ENCODE data around the gene DAZAP1. TPM values are rescaled to one million over a fixed set of nuclear protein-coding genes. Genes with fewer than 3 reads are reported as not detected.

DAZAP1 gene
- total and polyA plus RNA-seq, 2 of the 4 experiments (the other 2 are of a cell fraction), result 22.0 to 62.8 TPM

DNA sequence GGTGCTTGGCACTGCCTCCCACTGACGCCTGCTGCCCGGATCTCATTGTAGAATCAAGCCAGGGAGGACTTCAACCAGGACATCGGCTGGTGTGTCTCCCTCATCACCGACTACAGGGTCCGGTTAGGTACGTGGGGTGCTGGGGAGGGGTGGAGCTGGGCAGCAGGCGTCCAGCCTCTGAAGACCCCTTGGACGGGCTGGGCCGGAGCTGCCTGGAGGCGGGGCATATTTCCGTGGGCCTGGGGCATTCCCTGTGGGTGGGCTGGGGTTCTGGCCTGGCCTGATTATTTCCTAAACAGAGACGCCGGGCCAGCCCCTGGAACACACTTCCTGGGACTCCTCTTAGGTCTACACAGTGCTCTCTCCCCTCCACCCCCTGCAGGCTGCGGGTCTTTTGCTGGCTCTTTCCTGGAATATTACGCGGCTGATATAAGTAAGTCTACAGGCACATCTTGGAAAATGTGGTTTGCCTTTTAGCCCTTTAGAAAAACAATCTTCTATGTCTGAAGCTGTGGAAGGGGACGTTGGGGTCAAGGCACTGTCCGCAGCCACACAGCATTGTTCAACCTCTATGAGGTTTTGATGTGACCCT is 38.1 kb upstream of the DAZAP1 start:
- H2AK9ac ChIP-seq (replicated peaks; ENCODE audit: low read depth, low read length, poor library complexity), result no peak overlapping the region
- no peak overlapping the region for H2BK15ac ChIP-seq (ENCODE audit: low read depth, low read length)
- DNase-seq, result no peak
- H3K9me3 ChIP-seq (ENCODE audit: control insufficient read depth, insufficient read depth, low read length), result no peaks in the 10 kb centered on the region
- ChIA-PET CTCF (no interaction called here), POLR2A (ENCODE audit: unreplicated experiment) (no interaction called here)
- no peak overlapping the region for H4K8ac ChIP-seq (ENCODE audit: low read depth in 2 of 2, low read length in 2 of 2)
- H3K23ac ChIP-seq (ENCODE audit: low read depth, low read length), result no peak overlapping the region
- peaks cover 2 to 20% of the 10 kb centered on the region in 2 experiments for H3K79me1 ChIP-seq (ENCODE audit: low read depth in 1 of 2, low read length in 2 of 2)
- H2AFZ ChIP-seq (replicated peaks; ENCODE audit: low read length, poor library complexity), result no peak overlapping the region
- intact Hi-C loops (cut with micrococcal nuclease) (no loop called here), in situ Hi-C loops (cut with MboI; ENCODE audit: low sequenced_read_pairs) (no loop called here), dilution Hi-C loops (cut with HindIII; ENCODE audit: low sequenced_read_pairs, unreplicated experiment) (no loop called here)
- BruUV-seq (replicated peaks), result no TSS peak
- H3K27ac ChIP-seq (ENCODE audit: insufficient read depth, low read length), result no peak overlapping the region
- H4K91ac ChIP-seq (ENCODE audit: insufficient read depth, low read depth, low read length), result no peak overlapping the region
- H2BK120ac ChIP-seq (ENCODE audit: low read depth, low read length), result no peak overlapping the region
- H2BK5ac ChIP-seq (ENCODE audit: low read depth, low read length, poor library complexity, severe bottlenecking), result no peak overlapping the region
- peaks cover 3% of the 10 kb centered on the region; the same call in 1 of the 2 replicates for H3K9me1 ChIP-seq (ENCODE audit: insufficient read depth, low read length)
- H3K18ac ChIP-seq (ENCODE audit: low read depth, low read length), result no peak overlapping the region
- H4K20me1 ChIP-seq (ENCODE audit: insufficient read depth, low read length), result no peaks in the 10 kb centered on the region; the same call in 1 of the 2 replicates
- no peaks in the 10 kb centered on the region for H3K27me3 ChIP-seq (ENCODE audit: control insufficient read depth, insufficient read depth, low read length)
- TF ChIP-seq MAZ (IDR thresholded peaks at IDR 0.05; ENCODE audit: borderline replicate concordance, low read depth, low read length) (no peak), RAD21 (IDR thresholded peaks at IDR 0.05; ENCODE audit: low read length) (no peak), CEBPB (IDR thresholded peaks at IDR 0.05; ENCODE audit: low read depth, low read length) (no peak), POLR2A (IDR thresholded peaks at IDR 0.05; ENCODE audit: low read depth, low read length) (no peak), RCOR1 (IDR thresholded peaks at IDR 0.05; ENCODE audit: insufficient replicate concordance, low read length) (no peak), MAFK (IDR thresholded peaks at IDR 0.05; ENCODE audit: low read depth, low read length) (no peak), CHD1 (IDR thresholded peaks at IDR 0.05; ENCODE audit: low read depth, low read length) (no peak), FOS (IDR thresholded peaks at IDR 0.05; ENCODE audit: low read depth, low read length) (no peak), BHLHE40 (IDR thresholded peaks at IDR 0.05; ENCODE audit: low read depth, low read length) (no peak), SMC3 (IDR thresholded peaks at IDR 0.05; ENCODE audit: low read depth, low read length) (no peak), RFX5 (IDR thresholded peaks at IDR 0.05; ENCODE audit: low read depth, low read length) (no peak), MXI1 (IDR thresholded peaks at IDR 0.05; ENCODE audit: borderline replicate concordance, low read depth, low read length) (no peak), NFE2L2 (IDR thresholded peaks at IDR 0.05; ENCODE audit: low read depth, low read length) (no peak)
- TF ChIP-seq, protein P1, sequence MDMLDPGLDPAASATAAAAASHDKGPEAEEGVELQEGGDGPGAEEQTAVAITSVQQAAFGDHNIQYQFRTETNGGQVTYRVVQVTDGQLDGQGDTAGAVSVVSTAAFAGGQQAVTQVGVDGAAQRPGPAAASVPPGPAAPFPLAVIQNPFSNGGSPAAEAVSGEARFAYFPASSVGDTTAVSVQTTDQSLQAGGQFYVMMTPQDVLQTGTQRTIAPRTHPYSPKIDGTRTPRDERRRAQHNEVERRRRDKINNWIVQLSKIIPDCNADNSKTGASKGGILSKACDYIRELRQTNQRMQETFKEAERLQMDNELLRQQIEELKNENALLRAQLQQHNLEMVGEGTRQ (IDR thresholded peaks at IDR 0.05; ENCODE audit: low read depth, low read length), result no peak
- TF ChIP-seq, protein P2, sequence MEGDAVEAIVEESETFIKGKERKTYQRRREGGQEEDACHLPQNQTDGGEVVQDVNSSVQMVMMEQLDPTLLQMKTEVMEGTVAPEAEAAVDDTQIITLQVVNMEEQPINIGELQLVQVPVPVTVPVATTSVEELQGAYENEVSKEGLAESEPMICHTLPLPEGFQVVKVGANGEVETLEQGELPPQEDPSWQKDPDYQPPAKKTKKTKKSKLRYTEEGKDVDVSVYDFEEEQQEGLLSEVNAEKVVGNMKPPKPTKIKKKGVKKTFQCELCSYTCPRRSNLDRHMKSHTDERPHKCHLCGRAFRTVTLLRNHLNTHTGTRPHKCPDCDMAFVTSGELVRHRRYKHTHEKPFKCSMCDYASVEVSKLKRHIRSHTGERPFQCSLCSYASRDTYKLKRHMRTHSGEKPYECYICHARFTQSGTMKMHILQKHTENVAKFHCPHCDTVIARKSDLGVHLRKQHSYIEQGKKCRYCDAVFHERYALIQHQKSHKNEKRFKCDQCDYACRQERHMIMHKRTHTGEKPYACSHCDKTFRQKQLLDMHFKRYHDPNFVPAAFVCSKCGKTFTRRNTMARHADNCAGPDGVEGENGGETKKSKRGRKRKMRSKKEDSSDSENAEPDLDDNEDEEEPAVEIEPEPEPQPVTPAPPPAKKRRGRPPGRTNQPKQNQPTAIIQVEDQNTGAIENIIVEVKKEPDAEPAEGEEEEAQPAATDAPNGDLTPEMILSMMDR (conservative IDR thresholded peaks at IDR 0.05; ENCODE audit: low read depth, low read length), result no peak
- TF ChIP-seq, protein P3, sequence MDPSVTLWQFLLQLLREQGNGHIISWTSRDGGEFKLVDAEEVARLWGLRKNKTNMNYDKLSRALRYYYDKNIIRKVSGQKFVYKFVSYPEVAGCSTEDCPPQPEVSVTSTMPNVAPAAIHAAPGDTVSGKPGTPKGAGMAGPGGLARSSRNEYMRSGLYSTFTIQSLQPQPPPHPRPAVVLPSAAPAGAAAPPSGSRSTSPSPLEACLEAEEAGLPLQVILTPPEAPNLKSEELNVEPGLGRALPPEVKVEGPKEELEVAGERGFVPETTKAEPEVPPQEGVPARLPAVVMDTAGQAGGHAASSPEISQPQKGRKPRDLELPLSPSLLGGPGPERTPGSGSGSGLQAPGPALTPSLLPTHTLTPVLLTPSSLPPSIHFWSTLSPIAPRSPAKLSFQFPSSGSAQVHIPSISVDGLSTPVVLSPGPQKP (IDR thresholded peaks at IDR 0.05; ENCODE audit: borderline replicate concordance, low read depth, low read length), result no peak
- no peak overlapping the region for H2AK5ac ChIP-seq (ENCODE audit: low read depth, low read length)
- H4K5ac ChIP-seq (ENCODE audit: low read depth, low read length), result no peak overlapping the region
- no peak overlapping the region for H3K56ac ChIP-seq (ENCODE audit: extremely low read depth, insufficient read depth, low read length)
- no peak overlapping the region for H3K4me2 ChIP-seq (ENCODE audit: low read depth, low read length)
- H3K36me3 ChIP-seq (ENCODE audit: control insufficient read depth, insufficient read depth, low read length), result peaks cover 59% of the 10 kb centered on the region
- H2BK20ac ChIP-seq (ENCODE audit: low read depth, low read length), result no peak overlapping the region
- no peak overlapping the region for H3K14ac ChIP-seq (replicated peaks; ENCODE audit: low read depth, low read length)
- no peak for ATAC-seq (ENCODE audit: low read depth)
- H3K9ac ChIP-seq (ENCODE audit: low read depth, low read length), result no peak overlapping the region
- WGBS, 2 experiments (ENCODE audit: extremely low coverage in 2 of 2, insufficient read length in 1 of 2), result 82% methylated on average over 3 of the region's 18 CpGs; no CpG with 5 or more reads in 1 of the 2 experiments
- no peak overlapping the region for H3K4me3 ChIP-seq (ENCODE audit: insufficient read depth, low read depth, low read length)
- peaks cover 9% of the 10 kb centered on the region for H3K4me1 ChIP-seq (ENCODE audit: control insufficient read depth, insufficient read depth, low read length)
- H3K4ac ChIP-seq (ENCODE audit: low read depth, low read length), result no peak overlapping the region
